ENCODE data around the gene MYOT.

The MYOT gene

GRCh38 chr5:137828664-137829063, 39.0 kb upstream of the MYOT start:
- no peak overlapping the region for H3K27ac ChIP-seq (ENCODE audit: low read length)
- H3K4me2 ChIP-seq (ENCODE audit: insufficient read depth, low read length) = no peak overlapping the region
- H3K9ac ChIP-seq (ENCODE audit: low read depth, low read length) = no peak overlapping the region
- no peaks in the 10 kb centered on the region for H3K27me3 ChIP-seq (ENCODE audit: insufficient read depth, low read length, poor library complexity)
- H3K9me3 ChIP-seq (ENCODE audit: insufficient read depth, low read length, severe bottlenecking) = peaks cover 3% of the 10 kb centered on the region
- H3K79me2 ChIP-seq (ENCODE audit: insufficient read depth, low read length) = no peaks in the 10 kb centered on the region
- no peaks in the 10 kb centered on the region for H4K20me1 ChIP-seq (ENCODE audit: insufficient read depth, low read length)
- no peaks in the 10 kb centered on the region for H3K36me3 ChIP-seq (ENCODE audit: insufficient read depth, low read length)
- no peak for ATAC-seq (ENCODE audit: insufficient read depth, low read depth)
- no peak overlapping the region for H2AFZ ChIP-seq (ENCODE audit: low read depth, low read length)
- H3K4me1 ChIP-seq (ENCODE audit: insufficient read depth, low read length) = no peaks in the 10 kb centered on the region
- TF ChIP-seq EZH2 (IDR thresholded peaks at IDR 0.05; ENCODE audit: borderline replicate concordance, low read depth, low read length, severe bottlenecking) (no peak), CTCF (IDR thresholded peaks at IDR 0.05; ENCODE audit: borderline replicate concordance, extremely low read depth, low read length, poor library complexity, severe bottlenecking) (no peak)
- no peak overlapping the region for H3K4me3 ChIP-seq (ENCODE audit: low read depth in 1 of 2, low read length in 2 of 2)
- DNase-seq = no peak

- no peak overlapping the region for H3K4me2 ChIP-seq (ENCODE audit: insufficient read depth, low read length)
- no peak for DNase-seq
- H3K27me3 ChIP-seq (ENCODE audit: insufficient read depth, low read length, poor library complexity) = no peaks in the 10 kb centered on the region
- no peak overlapping the region for H3K27ac ChIP-seq (ENCODE audit: low read length)
- ATAC-seq (ENCODE audit: insufficient read depth, low read depth) = no peak
- no peak for TF ChIP-seq CTCF (IDR thresholded peaks at IDR 0.05; ENCODE audit: borderline replicate concordance, extremely low read depth, low read length, poor library complexity, severe bottlenecking)
- TF ChIP-seq EZH2 (IDR thresholded peaks at IDR 0.05; ENCODE audit: borderline replicate concordance, low read depth, low read length, severe bottlenecking) = no peak
- H3K9me3 ChIP-seq (ENCODE audit: insufficient read depth, low read length, severe bottlenecking) = peaks cover under 1% of the 10 kb centered on the region
- no peaks in the 10 kb centered on the region for H3K4me1 ChIP-seq (ENCODE audit: insufficient read depth, low read length)
- H2AFZ ChIP-seq (ENCODE audit: low read depth, low read length) = no peak overlapping the region
- H3K4me3 ChIP-seq (ENCODE audit: low read depth in 1 of 2, low read length in 2 of 2) = no peak overlapping the region
- H3K9ac ChIP-seq (ENCODE audit: low read depth, low read length) = no peak overlapping the region
- H3K36me3 ChIP-seq (ENCODE audit: insufficient read depth, low read length) = no peaks in the 10 kb centered on the region
- no peaks in the 10 kb centered on the region for H4K20me1 ChIP-seq (ENCODE audit: insufficient read depth, low read length)
- H3K79me2 ChIP-seq (ENCODE audit: insufficient read depth, low read length) = no peaks in the 10 kb centered on the region
Measured at GRCh38 chr5:137831105-137831504, 36.6 kb upstream of the MYOT start.

- H3K4me3 ChIP-seq (ENCODE audit: low read depth in 1 of 2, low read length in 2 of 2) = no peak overlapping the region
- H3K4me1 ChIP-seq (ENCODE audit: insufficient read depth, low read length) = no peaks in the 10 kb centered on the region
- no peaks in the 10 kb centered on the region for H4K20me1 ChIP-seq (ENCODE audit: insufficient read depth, low read length)
- DNase-seq (no peak), ATAC-seq (ENCODE audit: insufficient read depth, low read depth) (no peak)
- H3K36me3 ChIP-seq (ENCODE audit: insufficient read depth, low read length) = no peaks in the 10 kb centered on the region
- no peak overlapping the region for H3K9ac ChIP-seq (ENCODE audit: low read depth, low read length)
- H3K27ac ChIP-seq (ENCODE audit: low read length) = no peak overlapping the region
- no peak overlapping the region for H2AFZ ChIP-seq (ENCODE audit: low read depth, low read length)
- TF ChIP-seq EZH2 (IDR thresholded peaks at IDR 0.05; ENCODE audit: borderline replicate concordance, low read depth, low read length, severe bottlenecking) (no peak), CTCF (IDR thresholded peaks at IDR 0.05; ENCODE audit: borderline replicate concordance, extremely low read depth, low read length, poor library complexity, severe bottlenecking) (no peak)
- no peaks in the 10 kb centered on the region for H3K9me3 ChIP-seq (ENCODE audit: insufficient read depth, low read length, severe bottlenecking)
- H3K4me2 ChIP-seq (ENCODE audit: insufficient read depth, low read length) = no peak overlapping the region
- no peaks in the 10 kb centered on the region for H3K79me2 ChIP-seq (ENCODE audit: insufficient read depth, low read length)
- no peaks in the 10 kb centered on the region for H3K27me3 ChIP-seq (ENCODE audit: insufficient read depth, low read length, poor library complexity)
Measured at GRCh38 chr5:137831526-137831925, 36.1 kb upstream of the MYOT start.

- Histone ChIP-seq H3K27me3 (ENCODE audit: insufficient read depth, low read length, poor library complexity) (no peaks in the 10 kb centered on the region), H3K27ac (ENCODE audit: low read length) (no peak overlapping the region), H2AFZ (ENCODE audit: low read depth, low read length) (no peak overlapping the region), H3K4me3 (ENCODE audit: low read depth in 1 of 2, low read length in 2 of 2) (no peak overlapping the region), H3K9ac (ENCODE audit: low read depth, low read length) (no peak overlapping the region), H4K20me1 (ENCODE audit: insufficient read depth, low read length) (no peaks in the 10 kb centered on the region), H3K4me2 (ENCODE audit: insufficient read depth, low read length) (no peak overlapping the region), H3K79me2 (ENCODE audit: insufficient read depth, low read length) (no peaks in the 10 kb centered on the region), H3K9me3 (ENCODE audit: insufficient read depth, low read length, severe bottlenecking) (no peaks in the 10 kb centered on the region), H3K36me3 (ENCODE audit: insufficient read depth, low read length) (no peaks in the 10 kb centered on the region), H3K4me1 (ENCODE audit: insufficient read depth, low read length) (no peaks in the 10 kb centered on the region)
- DNase-seq (no peak), ATAC-seq (ENCODE audit: insufficient read depth, low read depth) (no peak)
- TF ChIP-seq CTCF (IDR thresholded peaks at IDR 0.05; ENCODE audit: borderline replicate concordance, extremely low read depth, low read length, poor library complexity, severe bottlenecking) (no peak), EZH2 (IDR thresholded peaks at IDR 0.05; ENCODE audit: borderline replicate concordance, low read depth, low read length, severe bottlenecking) (no peak)
Measured at GRCh38 chr5:137832416-137832815, 35.2 kb upstream of the MYOT start.

All from DND-41 (cell line).